ENCODE data around the gene MZT1. TPM values are rescaled to one million over a fixed set of nuclear protein-coding genes. Genes with fewer than 3 reads are reported as not detected.

Gene MZT1
- total RNA-seq, 1 donor = 23.4 TPM

DNA sequence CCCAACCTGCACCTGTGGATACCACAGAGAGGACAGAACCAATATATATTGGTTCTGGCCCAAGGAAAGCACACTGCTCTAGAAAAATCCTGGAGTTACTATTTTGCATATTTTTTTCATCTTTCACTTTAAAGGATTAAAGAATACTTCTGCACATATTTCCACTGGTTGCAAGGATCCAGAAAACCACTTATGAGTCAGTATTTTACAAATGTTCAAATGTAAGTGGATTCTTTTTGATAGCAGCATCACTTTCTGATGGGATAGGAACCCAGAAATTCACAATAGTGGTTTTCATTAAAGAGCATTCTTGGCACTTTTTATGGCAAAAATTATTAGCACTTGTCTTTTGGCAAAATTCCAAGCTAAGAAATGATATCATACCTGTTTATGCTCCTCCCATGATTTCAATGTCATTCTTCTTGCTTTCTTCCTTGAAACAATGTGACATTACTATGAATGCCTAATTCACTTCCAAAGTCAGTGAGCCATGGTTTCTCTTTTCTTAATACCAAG lies 38.2 kb downstream of the MZT1 start:
- TF ChIP-seq, protein P1, sequence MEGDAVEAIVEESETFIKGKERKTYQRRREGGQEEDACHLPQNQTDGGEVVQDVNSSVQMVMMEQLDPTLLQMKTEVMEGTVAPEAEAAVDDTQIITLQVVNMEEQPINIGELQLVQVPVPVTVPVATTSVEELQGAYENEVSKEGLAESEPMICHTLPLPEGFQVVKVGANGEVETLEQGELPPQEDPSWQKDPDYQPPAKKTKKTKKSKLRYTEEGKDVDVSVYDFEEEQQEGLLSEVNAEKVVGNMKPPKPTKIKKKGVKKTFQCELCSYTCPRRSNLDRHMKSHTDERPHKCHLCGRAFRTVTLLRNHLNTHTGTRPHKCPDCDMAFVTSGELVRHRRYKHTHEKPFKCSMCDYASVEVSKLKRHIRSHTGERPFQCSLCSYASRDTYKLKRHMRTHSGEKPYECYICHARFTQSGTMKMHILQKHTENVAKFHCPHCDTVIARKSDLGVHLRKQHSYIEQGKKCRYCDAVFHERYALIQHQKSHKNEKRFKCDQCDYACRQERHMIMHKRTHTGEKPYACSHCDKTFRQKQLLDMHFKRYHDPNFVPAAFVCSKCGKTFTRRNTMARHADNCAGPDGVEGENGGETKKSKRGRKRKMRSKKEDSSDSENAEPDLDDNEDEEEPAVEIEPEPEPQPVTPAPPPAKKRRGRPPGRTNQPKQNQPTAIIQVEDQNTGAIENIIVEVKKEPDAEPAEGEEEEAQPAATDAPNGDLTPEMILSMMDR (IDR thresholded peaks at IDR 0.05; ENCODE audit: insufficient read depth, low read length) = no peak
- H3K4me3 ChIP-seq (ENCODE audit: low read depth, low read length) = no peak overlapping the region
- DNase-seq (ENCODE audit: low read depth) = no peak

DNA sequence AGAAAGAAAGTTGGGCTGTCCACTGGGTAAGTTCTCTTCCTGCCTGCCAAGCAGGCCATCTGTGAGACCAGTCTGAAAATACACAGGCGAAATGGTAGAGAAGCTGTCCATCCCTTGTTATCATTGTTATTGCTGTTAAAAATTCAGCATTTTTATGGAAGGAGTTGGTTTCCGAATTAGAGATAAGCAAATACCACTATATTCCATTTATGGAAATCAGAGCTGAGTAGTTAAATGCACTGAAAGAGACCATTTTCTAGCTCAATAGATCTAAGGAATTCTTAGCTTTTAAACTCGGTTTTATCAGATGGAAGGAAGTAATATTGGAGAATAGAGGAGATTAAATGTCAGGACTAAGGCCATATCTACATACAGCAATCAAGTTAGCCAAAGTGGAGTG lies 40.7 kb downstream of the MZT1 start:
- TF ChIP-seq, protein P1 (IDR thresholded peaks at IDR 0.05; ENCODE audit: insufficient read depth, low read length) = no peak
- no peak overlapping the region for H3K4me3 ChIP-seq (ENCODE audit: low read depth, low read length)
- DNase-seq (ENCODE audit: low read depth) = no peak

DNA sequence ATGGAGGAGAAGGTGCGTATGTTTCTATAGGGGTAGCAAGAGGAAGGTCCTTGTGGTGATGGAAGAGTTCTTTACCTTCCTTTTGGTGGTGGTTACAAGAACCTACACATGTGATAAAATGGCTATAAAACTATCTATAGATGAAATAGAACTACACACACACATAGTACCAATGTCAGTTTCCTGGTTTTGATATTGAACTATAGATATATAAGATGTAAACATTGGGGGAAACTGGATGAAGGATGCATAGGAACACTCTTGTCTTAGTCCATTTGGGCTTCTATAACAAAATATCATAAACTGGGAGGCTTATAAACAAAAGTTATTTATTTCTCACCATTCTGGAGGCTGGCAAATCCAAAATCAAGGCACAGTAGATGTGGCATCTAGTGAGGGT lies 47.1 kb downstream of the MZT1 start:
- H3K4me3 ChIP-seq (ENCODE audit: low read depth, low read length) = no peak overlapping the region
- TF ChIP-seq, protein P1 (IDR thresholded peaks at IDR 0.05; ENCODE audit: insufficient read depth, low read length) = no peak
- no peak for DNase-seq (ENCODE audit: low read depth)

GRCh38 chr13:72678312-72678711 lies 49.1 kb downstream of the MZT1 start:
- H3K4me3 ChIP-seq (ENCODE audit: low read depth, low read length) = no peak overlapping the region
- TF ChIP-seq, protein P1 (IDR thresholded peaks at IDR 0.05; ENCODE audit: insufficient read depth, low read length) = no peak
- DNase-seq (ENCODE audit: low read depth) = no peak

GRCh38 chr13:72677431-72677830 lies 50.0 kb downstream of the MZT1 start:
- DNase-seq (ENCODE audit: low read depth) = no peak
- H3K4me3 ChIP-seq (ENCODE audit: low read depth, low read length) = no peak overlapping the region
- TF ChIP-seq, protein P1 (IDR thresholded peaks at IDR 0.05; ENCODE audit: insufficient read depth, low read length) = no peak

- TF ChIP-seq, protein P1 (IDR thresholded peaks at IDR 0.05; ENCODE audit: insufficient read depth, low read length) = no peak
- H3K4me3 ChIP-seq (ENCODE audit: low read depth, low read length) = no peak overlapping the region
- DNase-seq (ENCODE audit: low read depth) = no peak
Observed at GRCh38 chr13:72666391-72666790, 61.0 kb downstream of the MZT1 start.

GRCh38 chr13:72662548-72662947 lies 64.9 kb downstream of the MZT1 start:
- DNase-seq (ENCODE audit: low read depth) = no peak
- no peak overlapping the region for H3K4me3 ChIP-seq (ENCODE audit: low read depth, low read length)
- TF ChIP-seq, protein P1 (IDR thresholded peaks at IDR 0.05; ENCODE audit: insufficient read depth, low read length) = no peak
